Thoracic aorta (tissue), 2 donors: ENCODE results near the gene ARHGEF17. TPM values are rescaled to one million over a fixed set of nuclear protein-coding genes. Genes with fewer than 3 reads are reported as not detected.

Source experiments
- ATAC-seq: fragments of 150-250 bp; one replicate; pipeline ENCODE4 v1.8.0; 2017; ENCODE audit warnings: low read depth; ENCODE audit not compliant: insufficient number of reproducible peaks, low FRiP score
- DNase-seq: peaks from one replicate; pipeline ENCODE4 v3.0.0-alpha.2; 2020; ENCODE audit warnings: low spot score
- H3K27ac ChIP-seq, 2 donors: fragments of 200-600 bp; sonication (generic); 1 replicate in 1 of 2; 2 replicates in 1 of 2; pipeline ENCODE4 v1.5.1; 2016; ENCODE audit warnings: mild to moderate bottlenecking in 2 of 2, moderate library complexity in 2 of 2
- H3K27me3 ChIP-seq: fragments of 200-600 bp; sonication (generic); replicated peaks from 2 replicates; pipeline ENCODE4 v1.6.0; 2016; ENCODE audit warnings: mild to moderate bottlenecking; ENCODE audit not compliant: insufficient read depth
- H3K36me3 ChIP-seq: fragments of 200-600 bp; sonication (generic); one replicate; pipeline ENCODE4 v1.5.1; 2016
- H3K4me1 ChIP-seq, 2 donors: fragments of 200-600 bp; sonication (generic); 1 replicate in 1 of 2; 2 replicates in 1 of 2; pipeline versions ENCODE4 v1.5.1 to v1.6.0; 2016; ENCODE audit warnings: low read depth in 2 of 2, mild to moderate bottlenecking in 1 of 2; ENCODE audit not compliant: control insufficient read depth in 1 of 2
- H3K4me3 ChIP-seq: fragments of 200-600 bp; sonication (generic); 2 replicates; pipeline ENCODE4 v1.5.1; 2016; ENCODE audit warnings: mild to moderate bottlenecking
- H3K9me3 ChIP-seq: fragments of 200-600 bp; sonication (generic); 2 replicates; pipeline ENCODE4 v1.5.1; 2016
- CTCF ChIP-seq: fragments of 200-600 bp; sonication (generic); IDR thresholded peaks from one replicate; pipeline ENCODE4 v1.5.1; 2019; ENCODE audit warnings: antibody characterized with exemption
- total RNA-seq, 2 donors: library from RNA; depleted of rRNA; stranded (reverse); fragments of >200 nt; gene quantifications; one replicate each; pipeline versions ENCODE4 v1.1.0 to v1.2.3, GENCODE V29; 2016

Gene ARHGEF17
- total RNA-seq, 2 donors from 2014 or later, result 244 to 308 TPM

GRCh38 chr11:73396985-73397384, 88.9 kb downstream of the ARHGEF17 start:
- Histone ChIP-seq H3K4me1 (peaks cover 3 to 15% of the 10 kb centered on the region in 2 donors), H3K9me3 (no peaks in the 10 kb centered on the region), H3K27ac (no peak overlapping the region), H3K4me3 (no peak overlapping the region), H3K27me3 (no peaks in the 10 kb centered on the region), H3K36me3 (no peaks in the 10 kb centered on the region)
- ATAC-seq (no peak), DNase-seq (no peak)
- TF ChIP-seq CTCF, result no peak

GRCh38 chr11:73397468-73398131, 89.5 kb downstream of the ARHGEF17 start:
- H3K27ac ChIP-seq, result no peak overlapping the region
- H3K4me3 ChIP-seq, result no peak overlapping the region
- no peaks in the 10 kb centered on the region for H3K9me3 ChIP-seq
- no peaks in the 10 kb centered on the region for H3K27me3 ChIP-seq
- peaks cover 3 to 15% of the 10 kb centered on the region in 2 donors for H3K4me1 ChIP-seq
- TF ChIP-seq CTCF, result no peak
- ATAC-seq (no peak), DNase-seq (no peak)
- no peaks in the 10 kb centered on the region for H3K36me3 ChIP-seq

DNA sequence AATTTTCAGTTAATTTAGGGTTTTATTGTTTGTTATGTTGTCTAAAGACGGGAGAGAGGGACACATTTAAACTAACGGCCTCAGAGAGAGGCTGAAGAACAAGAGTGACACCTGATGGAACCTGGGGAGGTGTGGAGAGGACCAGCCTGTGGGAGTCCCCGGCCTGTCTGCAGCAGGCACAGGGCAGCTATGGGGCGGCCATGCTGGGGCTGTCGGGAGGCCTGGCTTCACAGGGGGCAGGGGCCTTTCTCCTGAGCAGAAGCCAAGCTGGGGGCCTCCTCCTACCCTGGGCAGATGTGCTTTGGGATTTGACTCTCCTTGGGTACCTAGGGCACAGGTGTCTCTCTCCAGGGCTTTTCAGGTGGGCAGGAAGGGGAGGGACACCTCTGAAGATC, 90.1 kb downstream of the ARHGEF17 start:
- DNase-seq (no peak), ATAC-seq (no peak)
- no peak for TF ChIP-seq CTCF
- Histone ChIP-seq H3K4me1 (peaks cover 3 to 15% of the 10 kb centered on the region in 2 donors), H3K36me3 (no peaks in the 10 kb centered on the region), H3K27ac (no peak overlapping the region), H3K9me3 (no peaks in the 10 kb centered on the region), H3K4me3 (no peak overlapping the region), H3K27me3 (no peaks in the 10 kb centered on the region)

- no peak overlapping the region for H3K27ac ChIP-seq
- ATAC-seq (no peak), DNase-seq (no peak)
- H3K9me3 ChIP-seq, result no peaks in the 10 kb centered on the region
- no peaks in the 10 kb centered on the region for H3K27me3 ChIP-seq
- peaks cover 3 to 15% of the 10 kb centered on the region in 2 donors for H3K4me1 ChIP-seq
- no peak for TF ChIP-seq CTCF
- H3K36me3 ChIP-seq, result no peaks in the 10 kb centered on the region
- H3K4me3 ChIP-seq, result no peak overlapping the region
These were observed 90.6 kb downstream of the ARHGEF17 start for GRCh38 chr11:73398721-73399120.

GRCh38 chr11:73399159-73399590, 91.1 kb downstream of the ARHGEF17 start:
- Histone ChIP-seq H3K4me1 (peaks cover 3 to 15% of the 10 kb centered on the region in 2 donors), H3K4me3 (no peak overlapping the region), H3K9me3 (no peaks in the 10 kb centered on the region), H3K27me3 (no peaks in the 10 kb centered on the region), H3K27ac (no peak overlapping the region), H3K36me3 (no peaks in the 10 kb centered on the region)
- ATAC-seq, result no peak
- no peak for TF ChIP-seq CTCF
- DNase-seq, result no peak
